ENCODE measurements around the gene PSMA6.

- TF ChIP-seq POLR2A (IDR thresholded peaks at IDR 0.05; ENCODE audit: low read depth, low read length): no peak
- no peak for TF ChIP-seq SPI1 (IDR thresholded peaks at IDR 0.05; ENCODE audit: low read depth, low read length)
- no peak for TF ChIP-seq POLR2AphosphoS5 (IDR thresholded peaks at IDR 0.05; ENCODE audit: low read depth, low read length)
- no peak for TF ChIP-seq POU2F2 (IDR thresholded peaks at IDR 0.05; ENCODE audit: low read depth, low read length)
Observed at GRCh38 chr14:35243956-35244355, 48.2 kb upstream of the PSMA6 start.
